NCI-H146 treated with DMSO at 0.1 percent for 48 hours (cell line): ENCODE data around the gene SAMD14.
"Not testable (repeated sequence)": the region's sequence is repeated elsewhere in the genome, so short reads cannot be mapped to it uniquely, and the experiment has no call there.

Source experiments
- DNase-seq: peaks from one replicate; lab custom pipeline; 2025; ENCODE audit not compliant: unreplicated experiment; lab: John Stamatoyannopoulos, UW

The SAMD14 gene

DNA sequence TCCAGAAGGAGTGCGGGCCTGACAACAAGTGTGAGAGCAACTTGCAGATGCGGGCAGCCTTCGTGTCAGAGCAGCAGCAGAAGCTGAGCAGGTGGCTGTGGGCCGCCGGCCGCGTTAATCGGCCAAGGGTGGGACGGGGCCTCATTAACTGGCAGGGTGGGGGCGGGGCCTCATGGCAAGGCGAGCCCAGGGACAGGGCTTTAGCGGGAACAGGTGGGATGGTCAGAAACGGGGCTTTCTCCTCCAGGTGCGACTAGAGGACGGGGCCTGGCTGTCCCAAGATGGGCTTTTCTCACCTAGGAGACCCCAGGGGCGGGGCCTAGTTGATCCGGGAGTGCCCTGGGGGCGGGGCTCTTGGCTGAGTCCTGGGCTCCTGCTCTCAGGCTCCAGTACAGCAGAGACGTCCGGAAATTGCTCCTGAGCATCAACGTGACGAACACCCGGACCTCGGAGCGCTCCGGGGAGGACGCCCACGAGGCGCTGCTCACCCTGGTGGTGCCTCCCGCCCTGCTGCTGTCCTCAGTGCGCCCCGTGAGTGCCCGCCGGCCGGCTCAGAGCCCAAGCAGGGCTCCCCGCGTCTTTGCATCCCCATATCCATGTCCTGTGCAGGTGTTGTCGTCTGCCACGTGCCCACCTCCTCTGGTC, 53.2 kb downstream of the SAMD14 start:
- DNase-seq = no peak

DNA sequence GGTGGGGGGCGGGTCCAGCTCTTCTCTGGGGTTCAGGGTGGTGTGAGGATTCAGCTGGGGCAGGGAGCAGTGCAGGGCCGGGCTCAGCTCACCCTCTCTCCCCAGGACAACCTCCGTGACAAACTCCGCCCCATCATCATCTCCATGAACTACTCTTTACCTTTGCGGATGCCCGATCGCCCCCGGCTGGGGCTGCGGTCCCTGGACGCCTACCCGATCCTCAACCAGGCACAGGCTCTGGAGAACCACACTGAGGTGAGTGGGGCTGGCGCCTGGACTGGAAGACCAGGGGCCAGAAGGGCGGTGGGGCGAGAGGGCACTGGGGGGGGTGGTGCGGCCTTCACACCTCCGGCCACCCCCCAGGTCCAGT, 53.8 kb downstream of the SAMD14 start:
- no peak for DNase-seq

DNA sequence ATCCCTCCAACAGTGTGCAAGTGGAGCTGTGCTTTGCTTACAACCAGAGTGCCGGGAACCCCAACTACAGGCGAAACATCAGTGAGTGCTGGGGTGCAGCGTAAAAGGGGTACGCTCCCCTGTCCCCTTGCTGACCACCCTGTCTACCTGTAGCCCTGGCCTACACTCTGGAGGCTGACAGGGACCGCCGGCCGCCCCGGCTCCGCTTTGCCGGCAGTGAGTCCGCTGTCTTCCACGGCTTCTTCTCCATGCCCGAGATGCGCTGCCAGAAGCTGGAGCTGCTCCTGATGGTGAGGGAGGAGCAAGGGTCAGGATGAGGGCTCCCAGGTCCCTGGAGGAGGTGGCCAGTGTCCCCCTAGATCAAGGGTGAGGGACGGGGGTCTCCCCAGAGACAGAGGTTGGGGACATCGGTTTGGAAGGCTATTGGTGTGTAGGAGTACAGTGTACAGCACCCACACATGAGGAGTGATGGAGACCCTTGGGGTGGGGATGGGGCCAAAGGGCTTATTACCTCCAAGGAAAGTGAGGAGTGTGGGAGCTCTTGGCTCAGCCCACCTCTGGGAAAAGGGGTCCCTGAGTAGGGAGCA, 54.4 kb downstream of the SAMD14 start:
- DNase-seq = no peak

DNA sequence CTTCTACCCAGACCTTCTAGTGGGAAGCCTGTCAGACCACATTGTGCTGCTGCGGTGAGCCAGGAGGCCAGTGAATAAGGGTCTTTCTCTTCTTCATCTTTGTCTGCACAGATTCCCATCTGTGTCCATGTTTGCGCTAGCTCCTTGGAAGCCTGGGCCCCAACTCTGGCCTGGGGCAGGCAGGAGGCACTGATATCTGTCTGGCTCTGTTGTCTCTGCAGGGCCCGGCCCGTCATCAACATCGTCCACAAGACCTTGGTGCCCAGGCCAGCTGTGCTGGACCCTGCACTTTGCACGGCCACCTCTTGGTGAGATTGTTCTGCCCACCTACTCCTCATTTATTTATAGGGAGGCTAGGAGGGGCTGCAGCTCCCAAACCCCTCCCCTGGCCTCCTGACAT, 55.7 kb downstream of the SAMD14 start:
- no peak for DNase-seq

DNA sequence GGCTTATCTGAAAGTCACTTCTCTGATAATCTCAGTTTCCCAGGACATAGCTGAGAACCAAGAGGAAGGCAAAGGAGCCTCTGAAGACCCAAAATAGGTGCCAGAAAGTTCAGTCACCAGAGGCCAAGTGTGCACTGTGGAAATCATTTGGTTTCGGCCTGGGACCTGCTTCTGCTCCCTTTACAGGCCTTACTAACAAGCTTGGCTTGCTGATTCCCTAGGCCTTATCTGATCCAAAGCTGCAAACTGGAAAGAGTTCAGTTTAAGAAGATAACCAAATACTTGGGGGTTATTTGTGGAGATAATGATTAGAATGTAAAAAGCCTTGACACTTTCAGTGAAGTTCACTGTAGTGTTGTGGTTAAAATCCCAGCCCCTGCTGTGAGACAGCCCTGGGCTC, 57.0 kb downstream of the SAMD14 start:
- DNase-seq = no peak

DNA sequence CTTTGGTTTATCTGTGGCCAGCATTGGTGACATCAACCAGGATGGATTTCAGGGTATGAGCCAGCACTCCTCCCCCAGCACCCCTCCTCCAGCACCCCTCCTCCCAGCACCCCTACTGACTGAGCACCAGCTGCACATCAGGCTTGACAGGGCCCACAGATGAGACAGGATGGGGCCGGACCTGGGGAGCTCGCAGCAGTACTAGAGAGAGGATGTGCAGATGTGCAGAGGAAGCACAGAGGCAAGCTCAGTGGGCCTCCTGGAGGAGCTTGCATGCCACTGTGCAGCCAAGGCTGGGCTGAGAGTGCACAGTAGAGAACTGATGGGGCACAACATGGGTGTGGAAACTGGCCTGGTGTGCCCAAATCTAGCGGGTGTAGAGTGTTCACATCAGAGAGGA, 57.8 kb downstream of the SAMD14 start:
- DNase-seq = no peak

DNA sequence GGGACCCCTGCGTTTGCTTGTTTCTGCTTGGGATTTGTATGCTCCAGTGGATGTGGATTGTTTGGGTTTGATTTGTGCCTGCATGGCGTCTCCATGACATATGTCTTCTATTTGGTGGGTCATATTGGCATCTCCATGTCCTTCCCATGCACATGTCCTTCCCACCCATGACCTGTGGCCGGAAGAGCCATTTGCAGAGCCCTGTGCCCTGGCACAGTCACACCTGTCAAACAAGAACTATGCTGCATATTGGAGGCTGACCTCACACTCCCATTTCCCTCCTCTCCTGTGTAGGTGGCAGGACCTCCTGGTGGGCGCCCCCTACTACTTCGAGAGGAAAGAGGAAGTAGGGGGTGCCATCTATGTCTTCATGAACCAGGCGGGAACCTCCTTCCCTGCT, 58.3 kb downstream of the SAMD14 start:
- DNase-seq = no peak

DNA sequence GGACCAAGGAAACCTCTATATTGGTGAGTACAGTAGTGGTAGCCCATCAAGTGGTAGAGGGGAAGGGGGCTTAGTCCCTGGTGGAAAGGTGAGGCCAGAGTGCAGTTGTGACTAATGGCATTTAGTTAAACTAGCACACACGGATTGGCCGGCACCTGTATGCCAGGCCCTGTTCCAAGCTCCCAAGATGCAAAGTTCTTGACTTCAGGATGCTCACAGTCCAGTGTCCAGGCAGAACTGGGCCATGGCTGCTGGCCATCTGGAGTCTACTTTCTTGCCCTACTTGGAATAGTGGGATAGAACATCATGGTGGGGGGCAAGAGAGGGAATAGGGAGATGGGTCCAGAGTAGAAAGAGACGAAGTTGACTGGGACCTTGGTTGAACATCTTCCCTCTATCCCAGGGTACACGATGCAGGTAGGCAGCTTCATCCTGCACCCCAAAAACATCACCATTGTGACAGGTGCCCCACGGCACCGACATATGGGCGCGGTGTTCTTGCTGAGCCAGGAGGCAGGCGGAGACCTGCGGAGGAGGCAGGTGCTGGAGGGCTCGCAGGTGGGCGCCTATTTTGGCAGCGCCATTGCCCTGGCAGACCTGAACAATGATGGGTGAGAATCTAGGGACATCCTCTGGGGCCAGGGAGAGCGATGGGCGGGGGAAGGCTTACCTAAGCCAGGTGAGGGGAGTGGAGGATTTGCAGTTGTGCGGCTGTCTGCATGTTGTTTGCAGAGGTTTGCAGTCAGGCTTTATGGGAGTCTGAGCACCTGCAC, 58.9 kb downstream of the SAMD14 start:
- DNase-seq = no peak

DNA sequence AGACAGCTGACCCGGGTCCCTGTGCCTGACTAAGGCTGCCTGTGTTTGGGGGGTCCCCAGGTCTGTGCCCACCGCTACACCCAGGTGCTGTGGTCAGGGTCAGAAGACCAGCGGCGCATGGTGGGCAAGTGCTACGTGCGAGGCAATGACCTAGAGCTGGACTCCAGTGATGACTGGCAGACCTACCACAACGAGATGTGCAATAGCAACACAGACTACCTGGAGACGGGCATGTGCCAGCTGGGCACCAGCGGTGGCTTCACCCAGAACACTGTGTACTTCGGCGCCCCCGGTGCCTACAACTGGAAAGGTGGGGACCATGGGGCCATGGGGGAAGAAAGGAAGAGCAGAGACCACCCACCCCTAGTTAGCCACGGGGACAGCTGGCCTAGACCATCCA, 62.0 kb downstream of the SAMD14 start:
- DNase-seq = no peak

DNA sequence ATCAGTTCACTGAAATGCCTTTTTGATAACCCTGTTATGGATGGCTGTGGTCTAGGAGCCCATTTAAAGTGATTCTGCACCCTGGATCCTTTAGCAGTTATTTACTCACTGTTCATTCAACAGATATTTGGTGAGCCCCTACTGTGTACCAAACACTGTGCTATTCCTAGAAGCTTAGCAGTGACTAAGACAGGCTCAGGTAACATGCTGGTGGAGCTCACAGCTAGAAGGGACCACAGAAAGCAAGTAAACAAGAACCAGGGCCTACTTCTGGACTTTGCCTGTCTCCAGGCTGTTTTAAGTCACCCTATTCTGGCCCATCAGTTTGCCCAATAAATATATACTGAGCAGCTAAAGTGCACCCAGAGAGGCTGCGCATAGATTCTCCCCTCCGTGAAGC, 63.0 kb downstream of the SAMD14 start:
- no peak for DNase-seq

DNA sequence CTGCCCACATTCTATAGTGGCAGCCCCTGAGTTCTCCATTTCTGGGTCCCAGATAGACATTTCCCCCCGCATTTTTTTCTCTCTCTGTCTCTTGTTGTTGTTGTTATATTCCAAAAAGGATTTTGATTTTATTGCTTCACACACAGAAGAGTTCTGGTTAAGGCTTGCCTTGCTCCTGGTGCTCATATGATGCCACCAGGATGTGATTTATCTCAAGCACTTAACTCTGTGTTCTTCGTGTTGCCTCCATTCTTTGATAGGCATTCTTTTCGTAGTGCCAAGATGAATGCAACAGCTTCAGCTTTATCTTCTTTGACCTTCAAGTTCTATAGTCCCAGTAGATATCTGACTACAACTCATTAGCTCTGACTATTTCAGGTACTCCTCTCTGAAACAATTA, 64.9 kb downstream of the SAMD14 start:
- no peak for DNase-seq

DNA sequence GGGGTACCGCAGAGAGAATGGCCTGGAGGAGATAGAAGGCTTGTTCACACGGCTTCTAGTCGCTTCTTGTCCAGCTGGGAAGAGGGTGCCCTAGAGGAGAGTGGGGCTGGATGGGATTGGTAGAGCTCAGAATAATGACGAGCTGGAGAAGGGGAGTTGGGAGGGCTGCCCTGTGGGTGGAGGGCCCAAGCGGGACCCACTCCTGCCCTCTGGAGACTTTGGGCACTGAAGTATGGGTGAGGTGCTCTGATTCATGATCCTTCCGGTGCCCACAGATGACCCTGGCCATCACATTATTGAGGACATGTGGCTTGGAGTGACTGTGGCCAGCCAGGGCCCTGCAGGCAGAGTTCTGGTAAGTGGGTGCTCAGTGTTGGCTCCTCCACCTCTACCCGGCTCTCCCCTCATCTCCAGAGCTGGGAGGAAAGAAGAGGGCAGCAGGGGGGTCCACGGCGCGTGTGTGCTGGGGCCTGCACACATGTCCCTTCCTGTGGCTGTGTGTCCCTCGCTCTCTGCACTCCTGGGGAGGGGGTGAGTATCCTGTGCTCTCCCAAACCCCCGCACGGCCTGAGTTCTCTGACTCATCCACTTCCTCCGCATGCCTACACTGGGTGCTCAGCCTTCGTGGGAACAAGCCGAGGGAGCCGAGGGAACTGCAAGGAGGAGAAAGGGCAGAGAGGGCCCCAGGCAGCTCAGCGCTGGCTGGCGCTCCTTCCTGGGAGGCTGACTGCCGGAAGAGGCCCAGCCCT, 65.5 kb downstream of the SAMD14 start:
- DNase-seq = no peak

DNA sequence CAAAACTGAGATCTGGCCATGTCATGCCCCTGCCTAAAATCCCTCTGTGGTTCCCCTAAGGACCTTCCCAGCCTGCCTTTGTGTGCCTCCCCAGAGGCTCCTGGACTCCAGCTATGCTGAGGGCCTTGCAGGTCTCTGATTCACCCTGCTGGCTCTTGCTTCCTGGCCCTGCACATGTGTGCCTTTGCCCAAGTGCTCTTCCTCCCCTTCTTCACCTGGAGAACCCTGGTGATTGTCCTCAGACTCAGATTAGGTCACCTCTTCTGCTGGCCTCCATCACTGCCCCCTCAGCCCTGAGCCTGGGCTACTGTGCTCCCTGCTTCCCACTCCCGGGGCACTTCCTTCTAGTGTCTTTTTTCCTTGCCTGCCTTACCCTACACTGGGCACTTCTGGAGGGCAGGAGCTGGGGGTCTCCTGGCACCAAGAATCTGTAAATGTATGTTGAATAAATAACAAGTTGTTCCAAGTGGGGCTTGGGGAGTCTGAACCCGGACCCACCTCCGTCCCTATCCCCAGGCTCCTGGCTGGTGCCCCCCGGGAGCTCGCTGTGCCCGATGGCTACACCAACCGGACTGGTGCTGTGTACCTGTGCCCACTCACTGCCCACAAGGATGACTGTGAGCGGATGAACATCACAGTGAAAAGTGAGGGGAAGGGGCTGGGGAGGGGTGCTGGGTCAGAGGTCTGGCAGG, 66.3 kb downstream of the SAMD14 start:
- DNase-seq = no peak

DNA sequence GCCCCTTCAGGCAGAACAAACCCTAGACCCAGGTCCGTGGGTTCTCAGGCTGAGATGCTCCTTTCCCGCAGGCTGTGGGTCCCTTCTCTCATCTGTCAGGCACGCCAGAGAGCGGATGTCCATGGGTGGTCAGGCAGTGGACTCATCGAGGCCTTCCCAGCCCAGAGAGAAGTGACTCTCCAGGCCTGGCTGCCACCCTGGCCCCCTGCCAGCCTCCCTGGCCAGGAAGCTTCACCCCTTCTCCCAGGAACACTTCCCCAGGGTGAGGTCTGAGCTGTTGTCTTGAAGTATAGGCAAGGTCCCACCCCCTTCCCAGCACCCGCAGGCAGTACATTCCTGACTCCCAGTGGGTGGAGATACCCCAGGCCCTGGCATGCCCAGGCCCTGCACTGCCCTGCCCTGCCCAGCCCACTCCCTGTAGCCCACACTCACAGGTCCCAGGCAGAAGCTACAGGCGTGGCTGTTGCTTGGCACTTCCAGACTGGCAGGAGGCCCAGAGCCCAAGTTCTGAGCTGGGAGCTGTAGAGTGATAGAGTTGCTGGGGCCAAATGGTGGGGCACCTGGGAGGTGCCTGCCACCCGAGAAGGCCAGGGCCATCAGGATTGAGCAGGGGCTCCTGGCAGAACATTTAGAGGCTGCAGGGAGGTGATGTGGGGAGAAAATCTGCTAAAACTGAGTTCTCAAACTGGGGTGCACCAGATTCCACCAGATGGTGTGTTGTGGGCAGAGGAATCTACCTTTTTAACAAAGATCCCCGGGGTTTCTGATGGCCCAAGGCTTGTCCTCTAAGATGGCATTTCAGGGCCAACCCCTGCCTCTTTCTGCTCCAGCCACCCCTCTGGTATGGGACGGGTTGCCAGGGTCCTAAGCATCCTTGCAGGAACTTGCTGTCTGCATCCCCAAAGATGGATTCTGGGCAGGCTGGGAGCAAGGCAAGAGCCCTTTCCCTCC, 67.4 kb downstream of the SAMD14 start:
- DNase-seq = no peak

DNA sequence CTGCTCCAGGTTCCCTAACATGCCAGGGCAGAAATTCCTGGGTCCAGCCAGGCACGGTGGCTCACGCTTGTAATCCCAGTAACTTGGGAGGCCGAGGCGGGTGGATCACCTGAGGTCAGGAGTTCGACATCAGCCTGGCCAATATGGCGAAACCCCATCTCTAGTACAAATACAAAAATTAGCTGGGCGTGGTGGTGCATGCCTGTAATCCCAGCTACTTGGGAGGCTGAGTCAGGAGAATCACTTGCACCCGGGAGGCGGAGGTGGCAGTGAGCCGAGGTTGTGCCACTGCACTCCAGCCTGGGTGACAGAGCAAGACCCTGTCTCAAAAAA, 68.3 kb downstream of the SAMD14 start:
- DNase-seq = not testable (repeated sequence)

DNA sequence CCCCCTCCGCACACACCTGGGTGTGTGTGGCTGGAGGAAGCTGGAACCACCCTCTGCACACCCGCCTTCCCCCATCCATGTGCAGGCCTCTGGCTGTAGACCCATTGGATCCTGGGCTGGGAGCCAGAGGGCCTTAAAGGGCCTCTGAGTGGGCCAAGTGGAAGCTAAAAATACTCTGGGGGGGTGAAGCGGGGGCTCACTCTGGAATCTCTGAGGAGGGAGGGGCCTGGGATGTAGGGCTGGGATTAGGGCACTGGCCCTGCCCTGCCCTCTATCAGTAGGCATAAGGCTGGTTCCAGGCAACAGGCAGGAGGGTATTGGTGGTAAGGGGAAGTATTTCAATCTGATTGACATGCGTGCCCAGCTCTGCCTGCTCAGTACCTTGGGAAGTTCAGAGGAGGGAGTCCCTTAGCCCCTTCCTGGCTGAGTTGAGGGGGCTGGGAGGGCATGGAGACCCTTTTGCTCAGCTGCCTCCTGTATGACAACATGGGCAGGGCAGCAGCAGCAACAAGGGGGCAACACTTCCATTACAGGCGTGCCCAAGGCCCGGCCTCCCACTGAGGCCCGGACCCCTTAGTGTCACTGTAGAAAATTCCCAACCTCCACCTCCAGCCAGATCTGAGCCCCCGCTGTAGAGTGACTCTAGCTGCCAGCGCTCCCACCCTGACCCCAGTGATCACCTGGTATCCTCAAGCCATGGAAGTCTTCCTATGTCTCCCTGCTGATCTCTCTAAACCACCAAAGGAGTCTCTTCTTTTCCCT, 68.8 kb downstream of the SAMD14 start:
- DNase-seq = no peak
